Stimulated activated CD8-positive, alpha-beta memory T cell treated with anti-CD3 and anti-CD28 coated beads, Interleukin-12 subunit alpha, Interleukin-12 subunit beta, amount 100 ng/mL, for 4 hours (primary cell): Measurements from ENCODE around the gene NFATC4.
"Not testable (repeated sequence)": the region's sequence is repeated elsewhere in the genome, so short reads cannot be mapped to it uniquely, and the experiment has no call there.

Source experiments
- DNase-seq: peaks from one replicate; pipeline ENCODE4 v3.0.0-alpha.2; 2020; ENCODE audit warnings: low read depth

Gene NFATC4

DNA sequence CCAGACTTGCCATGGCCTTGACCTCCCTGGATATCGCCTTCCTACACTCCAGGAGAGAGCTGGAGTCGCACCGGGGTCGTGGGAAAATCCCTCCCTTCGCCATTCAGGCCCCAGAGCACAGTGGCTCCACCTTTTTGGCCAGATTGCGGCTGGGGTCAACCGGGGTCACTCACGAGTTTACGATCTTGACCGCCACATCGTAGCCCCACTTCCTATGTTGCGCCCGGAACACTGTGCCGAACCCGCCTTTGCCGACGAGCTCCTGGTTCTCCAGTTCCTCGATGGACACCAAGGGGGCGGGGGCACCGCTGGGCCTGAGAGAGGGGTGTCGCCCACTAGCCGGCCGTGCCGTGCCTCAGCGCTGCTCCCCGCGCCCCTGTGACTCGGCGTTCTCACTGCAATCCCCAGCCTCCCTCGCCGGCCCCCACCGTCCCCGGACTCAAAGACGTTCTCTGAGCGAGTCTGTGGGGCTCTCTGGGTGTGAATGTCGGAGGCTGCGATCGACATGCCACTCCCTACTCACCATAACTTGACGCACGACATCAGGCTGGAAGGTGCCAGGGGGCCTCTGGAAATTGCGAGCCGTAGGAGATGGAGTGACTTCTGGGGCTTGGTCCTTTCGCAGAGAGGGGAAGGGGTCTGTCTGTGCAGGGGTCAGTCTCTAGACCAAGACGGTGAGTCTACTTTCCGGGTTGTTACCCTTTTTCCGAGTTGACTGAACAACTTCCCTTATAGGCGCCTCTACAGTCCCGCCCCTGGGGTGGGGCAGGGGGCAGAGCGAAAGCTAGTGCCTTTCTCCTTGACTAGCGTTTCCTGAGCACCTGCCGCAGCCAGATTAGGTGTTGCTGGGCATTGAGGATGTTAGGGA, 28.5 kb upstream of the NFATC4 start, which contains the start of gene RIPK3:
RIPK3 (minus strand) TSS at position 708 of the 868 bp plus-strand sequence; CDS start at position 543, 165 bp downstream.
- peak; percentile 52 for DNase-seq

DNA sequence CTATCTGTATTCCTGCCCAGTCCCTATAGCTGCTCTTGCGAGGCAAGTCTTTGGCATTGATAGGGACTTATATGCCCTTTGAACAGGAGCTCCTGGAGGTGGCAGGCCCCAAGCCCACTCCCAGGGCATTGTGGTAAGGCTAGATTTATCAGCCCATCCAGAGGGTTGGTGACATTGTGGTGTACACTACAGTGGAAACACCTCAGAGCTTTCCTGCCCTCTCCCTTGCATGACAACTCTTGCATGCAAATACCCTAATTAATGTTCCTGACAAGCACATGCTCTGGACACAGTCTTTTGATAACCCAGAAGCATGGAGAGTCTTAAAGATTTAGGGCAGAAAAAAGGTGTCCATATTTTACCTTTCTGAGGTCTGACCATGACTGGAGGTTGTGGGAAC, 27.4 kb upstream of the NFATC4 start:
- DNase-seq = no peak

DNA sequence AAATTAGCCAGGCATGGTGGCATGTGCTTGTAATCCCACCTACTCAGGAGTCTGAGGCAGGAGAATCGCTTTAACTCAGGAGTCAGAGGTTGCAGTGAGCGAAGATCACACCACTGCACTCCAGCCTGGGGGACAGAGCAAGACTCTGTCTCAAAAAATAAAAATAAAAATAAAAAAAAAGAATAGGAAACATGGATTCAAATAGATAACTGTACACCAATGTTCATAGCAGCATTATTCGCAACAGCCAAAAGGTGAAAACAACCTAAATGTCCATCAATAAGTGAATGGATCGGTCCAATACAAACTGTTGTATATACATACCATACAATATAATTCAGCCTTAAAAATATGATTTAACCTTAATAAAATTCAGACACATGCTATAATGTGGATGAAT, 25.1 kb upstream of the NFATC4 start:
- no peak for DNase-seq

DNA sequence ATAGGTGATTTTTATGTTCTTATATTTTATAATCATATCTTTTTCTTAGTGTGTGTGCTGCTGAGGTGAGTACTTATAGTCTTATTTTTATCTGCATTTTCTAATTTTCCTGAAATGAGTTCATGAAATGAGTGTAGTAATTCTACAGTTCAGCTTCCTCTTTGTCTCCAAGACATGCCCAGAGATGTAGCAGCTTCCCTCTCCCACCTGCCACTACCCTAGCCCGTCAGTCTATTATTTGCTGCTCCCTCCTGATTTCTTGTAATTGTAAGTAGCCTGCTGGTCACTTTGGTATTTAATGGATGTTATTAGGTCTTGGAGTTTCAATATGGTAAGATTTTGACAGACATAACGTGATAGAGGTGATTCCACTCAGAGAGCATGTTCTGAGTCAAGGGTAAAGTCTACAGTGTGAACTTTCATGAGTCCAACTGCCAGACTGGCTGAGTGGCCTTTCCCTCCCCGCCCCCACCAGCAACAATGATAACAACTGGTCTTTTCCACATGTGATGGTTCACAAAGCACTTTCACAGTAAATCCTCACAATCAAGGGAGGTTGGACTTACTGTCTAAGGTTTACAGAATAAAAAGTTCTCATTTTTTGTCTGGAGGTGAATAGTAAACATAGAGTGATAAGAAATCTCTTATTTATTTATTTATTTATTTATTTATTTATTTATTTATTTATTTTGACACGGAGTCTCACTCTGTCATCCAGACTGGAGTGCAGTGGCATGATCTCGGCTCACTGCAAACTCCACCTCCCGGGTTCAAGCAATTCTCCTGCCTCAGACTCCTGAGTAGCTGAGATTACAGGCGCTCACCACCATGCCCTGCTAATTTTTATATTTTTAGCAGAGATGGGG, 24.0 kb upstream of the NFATC4 start:
- DNase-seq = no peak

DNA sequence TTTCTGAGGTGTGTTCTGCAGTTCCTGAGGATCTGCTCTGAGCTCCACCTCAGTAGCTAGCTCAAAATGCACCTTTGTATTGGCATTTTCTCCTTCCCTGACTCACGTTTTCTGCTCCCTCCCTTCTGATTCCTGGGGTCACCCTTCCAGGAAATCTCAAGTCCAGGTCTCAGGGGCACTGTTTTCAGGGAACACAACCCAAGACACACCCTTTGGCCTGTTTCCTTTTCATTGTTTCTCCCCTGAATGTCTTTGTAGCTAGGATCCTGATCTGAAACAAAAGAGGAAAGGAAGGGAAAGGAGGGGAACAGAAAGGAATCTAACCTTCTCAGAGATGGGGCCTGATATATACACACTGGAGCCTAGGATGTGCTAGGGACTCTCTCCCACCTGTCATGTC, 20.9 kb upstream of the NFATC4 start:
- DNase-seq = no peak

DNA sequence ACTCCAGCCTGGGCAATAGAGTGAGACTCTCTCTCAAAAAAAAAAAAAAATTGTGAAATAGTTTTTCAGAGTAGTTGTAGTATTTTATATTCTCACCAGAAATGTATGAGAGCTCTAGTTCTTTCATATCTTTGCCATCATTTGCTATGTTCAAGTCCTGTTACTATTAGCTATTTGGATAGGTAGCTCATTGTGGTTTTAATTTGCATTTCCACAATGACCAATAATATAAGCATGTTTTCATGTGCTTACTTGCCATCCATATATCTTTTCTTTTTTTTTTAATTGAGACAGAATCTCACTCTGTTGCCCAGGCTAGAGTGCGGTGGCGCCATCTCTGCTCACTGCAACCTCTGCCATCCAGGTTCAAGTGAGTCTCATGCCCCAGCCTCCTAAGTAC, 19.8 kb upstream of the NFATC4 start:
- no peak for DNase-seq

DNA sequence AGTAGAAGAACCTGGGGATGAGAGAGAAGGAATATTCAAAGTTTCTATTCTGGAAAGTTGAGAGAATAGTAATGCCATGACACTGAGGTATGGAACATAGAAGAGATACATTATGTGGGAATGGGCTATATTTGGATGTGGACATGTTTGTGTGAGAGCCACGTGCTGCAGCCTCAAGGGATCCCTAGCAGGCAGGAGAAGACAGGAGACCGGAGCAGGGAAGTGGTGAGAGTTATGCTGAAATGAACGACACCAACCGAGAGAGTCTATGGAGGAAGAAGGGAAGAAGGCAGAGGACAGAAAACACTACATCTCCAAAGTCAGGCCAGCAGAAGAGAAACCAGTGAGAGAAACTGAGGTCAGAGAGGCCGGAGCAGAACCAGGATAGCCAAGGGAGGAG, 18.2 kb upstream of the NFATC4 start:
- DNase-seq = no peak

DNA sequence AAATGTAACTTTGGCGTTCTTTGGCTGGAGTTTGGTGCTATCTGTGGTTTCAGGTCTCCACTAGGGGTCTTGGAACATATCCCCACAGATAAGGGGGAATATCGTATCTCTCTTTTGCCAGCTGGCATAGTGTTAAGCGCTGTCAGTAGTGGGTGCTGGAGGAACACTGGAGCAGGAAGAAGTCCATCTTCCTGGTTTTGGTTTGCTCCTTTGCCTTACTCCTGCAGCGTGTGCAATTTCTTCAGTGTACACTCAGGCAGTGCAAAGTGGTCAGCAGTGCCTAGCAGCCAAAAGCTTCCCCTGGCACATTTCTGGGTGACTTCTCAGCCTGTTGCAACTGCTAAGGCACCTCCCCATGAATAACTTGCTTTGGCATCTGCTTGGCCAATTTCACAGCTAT, 16.5 kb upstream of the NFATC4 start:
- no peak for DNase-seq

DNA sequence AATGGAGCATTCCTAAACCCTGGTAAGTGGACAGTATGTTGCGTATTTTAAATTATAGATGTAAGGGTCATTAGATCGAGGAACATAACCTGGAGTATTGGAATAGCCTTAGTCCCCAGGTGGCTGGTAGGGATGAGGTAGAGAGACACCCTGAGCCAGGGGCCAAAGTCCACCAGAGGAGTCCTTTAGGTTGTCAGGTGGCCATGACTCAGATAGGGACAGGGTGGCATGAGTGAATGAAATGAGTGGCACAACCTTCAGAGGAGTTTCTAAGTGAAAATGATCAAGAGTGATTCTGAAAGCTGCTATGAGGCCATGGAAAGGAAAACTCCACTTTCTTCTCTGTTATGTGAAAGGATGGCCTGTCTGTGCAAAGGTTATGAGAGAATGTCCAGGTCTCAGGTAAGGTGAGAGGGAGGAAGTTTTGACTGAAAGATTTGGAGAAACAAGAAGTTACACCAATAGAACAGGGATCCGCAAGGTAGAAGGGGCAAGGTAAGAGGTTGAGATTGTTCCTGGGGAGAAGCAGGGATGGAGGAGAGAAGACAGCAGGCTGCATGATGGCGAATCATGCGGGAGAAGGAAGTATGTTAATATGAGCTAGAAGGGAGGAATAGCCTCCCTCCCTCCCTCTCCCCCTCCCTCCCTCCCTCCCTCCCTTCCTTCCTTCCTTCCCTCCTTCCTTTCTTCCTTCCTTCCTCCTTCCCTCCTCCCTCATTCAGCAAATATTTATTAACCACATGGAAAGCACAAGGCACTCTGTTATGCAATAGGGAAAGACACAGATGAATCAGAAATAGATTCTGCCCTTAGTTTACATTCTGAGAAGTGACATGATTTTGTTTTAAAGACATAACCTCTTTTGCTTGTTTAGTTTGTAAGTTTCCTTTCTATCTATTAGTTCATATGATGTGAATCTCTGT, 14.2 kb upstream of the NFATC4 start:
- DNase-seq = no peak

DNA sequence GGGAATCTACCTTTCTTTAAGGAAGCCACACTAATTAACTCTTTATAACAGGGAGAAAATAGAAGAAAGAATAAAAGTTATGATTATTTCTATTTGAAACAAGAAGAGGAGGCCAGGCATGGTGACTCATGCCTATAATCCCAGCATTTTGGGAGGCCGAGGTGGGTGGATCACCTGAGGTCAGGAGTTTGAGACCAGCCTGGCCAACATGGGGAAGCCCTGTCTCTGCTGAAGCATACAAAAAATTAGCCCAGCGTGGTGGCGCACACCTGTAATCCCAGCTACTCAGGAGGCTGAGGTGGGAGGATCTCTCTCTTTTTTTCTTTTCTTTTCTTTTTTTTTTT, 13.5 kb upstream of the NFATC4 start:
- not testable (repeated sequence) for DNase-seq

DNA sequence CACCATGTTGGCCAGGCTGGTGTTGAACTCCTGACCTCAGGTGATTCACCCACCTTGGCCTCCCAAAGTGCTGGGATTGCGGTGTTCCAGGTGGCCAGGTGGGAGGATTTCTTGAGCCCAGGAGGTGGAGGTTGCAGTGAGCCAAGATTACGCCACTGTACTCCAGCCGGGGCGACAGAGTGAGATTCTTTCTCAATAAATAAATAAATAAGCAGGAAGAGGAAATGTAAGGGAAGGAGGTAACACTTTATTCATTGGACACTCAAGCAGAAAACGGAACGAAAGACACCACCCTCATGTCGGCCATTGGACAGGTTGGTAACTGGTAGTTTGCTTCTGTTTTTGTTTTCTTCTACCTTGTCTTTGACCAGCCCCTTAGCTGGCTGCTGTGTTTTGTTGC, 13.0 kb upstream of the NFATC4 start:
- DNase-seq = no peak

DNA sequence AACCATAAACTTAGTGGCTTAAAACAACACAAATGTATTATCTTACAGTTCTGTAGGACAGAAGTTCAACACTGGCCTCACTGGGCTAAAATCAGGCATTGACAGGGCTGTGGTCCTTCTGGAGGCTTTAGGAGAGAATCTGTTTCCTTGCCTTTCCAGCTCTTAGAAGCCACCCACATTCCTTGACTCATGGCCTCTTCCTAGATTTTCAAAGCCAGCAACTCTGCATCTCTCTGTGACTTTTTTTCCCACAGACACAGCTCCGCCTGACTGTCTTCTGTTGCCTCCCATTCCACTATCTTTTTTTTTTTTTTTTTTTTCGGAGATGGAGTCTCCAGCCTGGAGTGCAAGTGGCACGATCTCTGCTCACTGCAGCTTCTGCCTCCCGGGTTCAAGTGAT, 11.8 kb upstream of the NFATC4 start:
- no peak for DNase-seq

DNA sequence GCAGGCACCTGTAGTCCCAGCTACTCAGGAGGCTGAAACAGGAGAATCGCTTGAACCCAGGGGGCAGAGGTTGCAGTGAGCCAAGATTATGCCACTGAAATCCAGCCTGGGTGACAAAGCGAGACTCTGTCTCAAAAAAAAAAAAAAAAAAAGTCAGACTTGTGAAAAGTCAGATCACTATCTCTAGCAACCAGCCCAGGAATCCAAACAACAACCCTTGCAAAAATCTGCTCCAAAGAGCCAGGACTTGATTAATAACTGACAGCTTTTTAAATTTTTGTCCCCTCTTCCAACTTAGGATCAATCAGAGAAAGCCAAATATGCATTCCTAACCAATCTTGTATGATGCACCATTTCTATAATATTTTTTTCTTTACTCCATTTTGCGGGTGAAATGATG, 7.7 kb upstream of the NFATC4 start:
- no peak for DNase-seq

DNA sequence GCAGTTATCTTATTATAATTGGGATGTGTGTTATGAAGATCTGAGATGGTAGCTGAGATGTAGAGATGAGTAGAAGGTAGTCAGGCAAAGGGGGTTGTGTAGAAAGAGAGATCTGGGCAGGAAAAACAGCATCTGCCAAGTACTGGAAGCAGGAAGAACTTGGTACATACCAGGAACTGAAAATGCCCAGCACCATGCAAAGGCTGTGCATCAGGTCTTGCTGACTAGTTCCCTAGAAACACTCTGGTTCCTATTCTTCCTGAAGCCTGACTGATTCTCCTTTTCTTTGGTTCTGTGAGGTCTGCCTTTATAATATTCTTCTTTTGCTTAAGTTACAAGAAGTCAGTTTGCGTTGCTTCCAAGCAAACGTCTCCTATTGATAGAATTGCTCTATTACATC, 6.7 kb upstream of the NFATC4 start:
- no peak for DNase-seq

DNA sequence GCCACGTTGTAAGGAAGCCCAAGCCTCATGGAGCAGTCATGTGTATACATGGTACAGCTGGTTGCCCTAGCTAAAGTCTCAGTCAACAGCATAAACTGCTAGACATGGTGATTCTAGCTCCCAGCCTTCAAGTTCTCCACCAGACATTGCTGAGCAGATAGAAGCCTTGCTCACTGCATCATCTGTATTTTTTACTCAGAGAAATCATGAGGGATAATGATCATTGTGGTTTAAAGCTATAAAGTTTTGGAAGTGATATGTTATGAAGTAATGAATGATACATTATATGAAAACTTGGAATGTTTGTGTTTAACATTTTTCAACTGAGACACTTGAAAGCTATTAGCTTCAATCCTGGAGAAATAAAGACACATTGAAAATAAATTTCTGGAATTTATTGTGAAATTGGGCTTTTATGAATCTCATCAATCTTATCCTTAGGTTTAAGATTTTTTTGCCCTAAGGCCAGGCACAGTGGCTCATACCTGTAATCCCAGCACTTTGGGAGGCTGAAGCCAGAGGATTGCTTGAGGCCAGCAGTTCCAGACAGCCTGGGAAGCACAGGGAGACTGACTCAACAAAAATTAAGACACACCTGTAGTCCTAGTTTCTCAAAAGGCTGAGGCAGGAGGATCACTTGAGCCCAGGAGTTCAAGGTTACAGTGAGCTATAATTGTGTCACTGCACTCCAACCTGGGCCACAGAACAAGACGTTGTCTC, 5.6 kb upstream of the NFATC4 start:
- DNase-seq = no peak

DNA sequence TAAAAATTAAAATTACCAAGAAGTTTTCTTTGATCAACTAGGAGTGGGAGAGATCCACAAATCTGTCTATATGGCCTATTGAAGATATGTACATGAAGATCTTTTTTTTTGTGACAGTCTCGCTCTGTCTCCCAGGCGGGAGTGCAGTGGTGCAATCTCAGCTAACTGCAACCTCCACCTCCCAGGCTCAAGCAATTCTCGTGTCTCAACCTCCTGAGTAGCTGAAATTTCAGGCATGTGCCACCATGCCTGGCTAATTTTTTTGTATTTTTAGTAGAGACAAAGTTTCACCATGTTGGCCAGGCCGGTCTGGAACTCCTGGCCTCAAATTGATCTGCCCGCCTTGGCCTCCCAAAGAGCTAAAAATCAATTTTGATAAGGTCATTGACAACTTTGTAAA, 4.6 kb upstream of the NFATC4 start:
- no peak for DNase-seq

DNA sequence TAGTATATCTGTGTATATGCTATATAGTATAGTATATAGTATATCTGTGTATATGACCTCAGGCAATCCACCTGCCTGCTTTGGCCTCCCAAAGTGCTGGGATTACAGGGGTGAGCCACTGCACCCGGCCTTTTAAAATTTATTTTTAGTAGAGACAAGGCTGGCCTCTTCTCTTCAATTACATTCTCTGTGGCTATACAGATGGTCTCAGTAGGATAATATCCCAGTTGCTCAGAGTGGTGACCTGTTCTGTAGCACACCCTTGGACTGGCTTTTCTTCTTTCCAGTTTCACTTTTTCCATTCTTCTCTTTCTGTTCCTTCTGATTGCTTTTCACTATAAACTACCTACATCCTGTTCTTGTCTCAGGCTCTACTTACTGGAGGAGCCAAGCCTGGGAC, 3.1 kb upstream of the NFATC4 start:
- no peak for DNase-seq

DNA sequence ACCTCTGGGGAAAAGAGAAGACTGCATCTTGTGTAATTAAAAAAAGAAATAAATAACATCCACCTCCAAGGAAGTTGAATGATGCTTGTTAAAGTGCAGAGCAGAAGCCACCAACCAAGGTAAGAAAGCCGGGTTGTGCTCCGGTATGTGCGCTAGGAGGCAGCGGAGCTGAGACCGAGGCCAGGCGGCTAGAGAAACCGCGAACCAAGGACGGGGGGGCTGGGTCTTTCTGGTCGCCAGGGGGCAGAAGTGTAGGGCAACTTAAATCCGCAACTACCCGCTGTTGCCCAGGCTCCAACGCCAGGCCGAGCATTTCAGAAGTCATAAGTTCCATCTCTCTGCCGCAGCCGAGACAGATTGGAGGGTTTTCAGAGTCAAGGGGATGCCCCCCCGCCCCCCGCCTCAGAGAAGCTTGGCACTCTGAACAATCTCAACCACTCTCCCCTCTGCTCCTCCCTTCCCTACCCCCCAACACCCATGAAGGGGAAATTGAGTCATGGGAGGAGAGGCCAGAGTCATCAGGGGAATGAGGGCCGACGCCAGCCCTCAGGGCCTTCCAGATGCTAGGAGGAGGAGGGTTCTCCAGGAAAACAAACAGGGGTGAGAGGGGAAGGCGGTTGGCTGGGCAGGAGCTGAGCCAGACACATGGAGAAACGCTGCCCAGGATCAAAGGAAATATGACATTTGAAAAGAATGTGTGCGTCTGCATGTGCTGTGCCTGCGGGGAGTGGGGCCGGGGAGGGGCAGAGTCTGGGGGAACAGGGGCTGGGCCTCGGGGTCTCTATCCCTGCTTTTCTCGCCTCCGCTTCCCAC, 2.2 kb upstream of the NFATC4 start:
- DNase-seq = peak; percentile 47

DNA sequence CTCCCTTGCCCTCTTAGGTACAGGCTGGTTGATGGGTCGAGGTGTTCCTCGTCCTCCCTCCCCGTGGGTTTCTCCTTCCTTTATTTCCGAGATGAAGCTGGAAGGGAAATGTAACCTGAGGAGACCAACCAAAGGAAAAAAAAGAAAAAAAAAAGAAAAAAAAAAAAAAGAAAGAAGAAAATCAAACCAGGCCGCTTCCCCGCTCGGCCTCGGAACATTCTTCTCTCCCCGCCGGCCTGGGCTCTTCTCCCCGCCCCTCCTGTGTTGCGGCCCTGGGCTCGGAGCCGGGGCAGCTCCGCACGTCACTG, 1.6 kb upstream of the NFATC4 start:
- no peak for DNase-seq

DNA sequence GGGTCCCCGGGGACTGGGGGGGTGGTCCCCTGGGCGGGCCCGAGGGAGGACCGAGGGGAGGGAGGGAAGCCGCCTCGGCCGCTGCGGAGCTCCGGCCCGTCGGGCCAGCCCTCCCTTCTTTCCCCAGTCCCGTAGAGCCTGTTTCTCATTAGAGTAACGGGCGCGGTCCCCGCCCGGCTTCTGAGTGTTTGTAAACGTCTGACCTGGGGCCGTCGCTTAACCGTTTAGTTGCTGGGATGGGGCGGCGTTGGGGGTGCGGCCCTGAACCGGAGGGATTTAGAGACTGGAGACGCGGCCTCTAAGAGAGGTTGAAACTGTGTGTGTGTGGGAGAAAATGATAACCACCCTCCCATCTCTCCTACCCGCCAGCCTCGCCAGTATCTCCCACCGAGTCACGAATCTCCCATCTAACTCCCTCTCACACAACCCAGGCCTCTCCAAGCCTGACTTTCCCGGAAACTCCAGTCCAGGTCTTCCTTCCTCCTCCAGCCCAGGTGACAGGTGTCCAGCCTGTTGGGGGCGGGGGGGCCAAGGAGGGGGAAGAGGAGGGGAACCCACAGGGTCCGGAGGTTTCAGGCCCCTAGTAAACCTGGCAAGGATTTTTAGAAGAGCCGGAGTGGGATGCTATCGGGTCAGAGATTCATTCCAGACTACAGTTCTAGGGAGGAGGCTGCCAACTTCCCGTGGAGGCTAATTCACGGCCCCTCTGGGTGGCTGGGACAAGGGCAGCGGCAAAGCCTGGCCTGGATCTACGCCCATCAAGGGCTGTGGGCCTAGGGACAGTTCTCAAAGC, 1.1 kb upstream of the NFATC4 start:
- DNase-seq = no peak
